CD4-positive, alpha-beta T cell (primary cell): ENCODE data around the gene SCUBE1. TPM values are rescaled to one million over a fixed set of nuclear protein-coding genes. Genes with fewer than 3 reads are reported as not detected.

ENCODE experiments used
- ATAC-seq: fragments of 200-7000 bp; cut with Tn5 transposase; one replicate; pipeline ENCODE4 v1.10.0; 2022; ENCODE audit warnings: mild to moderate bottlenecking; ENCODE audit not compliant: poor library complexity
- CTCF ChIA-PET: fragments of 350-600 bp; sonication (Branson Sonifier 250); formaldehyde crosslinking; loops from one replicate; lab custom pipeline; 2021; ENCODE audit warnings: antibody characterized with exemption, inconsistent platforms; lab: Charles Lee
- POLR2A ChIA-PET: fragments of 350-600 bp; sonication (Branson Sonifier 250); formaldehyde crosslinking; loops from one replicate; lab custom pipeline; 2021; ENCODE audit warnings: antibody characterized with exemption, inconsistent platforms; lab: Charles Lee
- DNase-seq, 14 experiments: peaks; one replicate each; pipeline ENCODE4 v3.0.0-alpha.2; 2013 to 2020; ENCODE audit warnings: mixed read lengths in 2 of 14
- H3K27ac ChIP-seq, 2 donors: one replicate each; pipeline versions ENCODE4 v1.5.1 to v1.7.0; 2013; ENCODE audit warnings: low read length in 2 of 2, low read depth in 1 of 2, mild to moderate bottlenecking in 1 of 2
- H3K27me3 ChIP-seq, 2 experiments: 1 replicate in 1 of 2; 2 replicates in 1 of 2; pipeline versions ENCODE4 v1.6.1 to v1.7.0; 2013; ENCODE audit warnings: low read length in 2 of 2, control low read depth in 1 of 2, mild to moderate bottlenecking in 1 of 2, moderate library complexity in 1 of 2; ENCODE audit not compliant: insufficient read depth in 2 of 2, control insufficient read depth in 1 of 2
- H3K36me3 ChIP-seq: one replicate; pipeline ENCODE4 v1.6.1; 2013; ENCODE audit warnings: low read length, control low read depth; ENCODE audit not compliant: insufficient read depth
- H3K4me1 ChIP-seq: one replicate; pipeline ENCODE4 v1.6.1; 2013; ENCODE audit warnings: low read length, control low read depth; ENCODE audit not compliant: insufficient read depth
- H3K4me3 ChIP-seq: one replicate; pipeline ENCODE4 v1.5.1; 2013; ENCODE audit warnings: mild to moderate bottlenecking, low read length, moderate library complexity
- H3K9me3 ChIP-seq, 2 experiments: 1 replicate in 1 of 2; 2 replicates in 1 of 2; pipeline versions ENCODE4 v1.6.1 to v1.7.0; 2013; ENCODE audit warnings: low read length in 2 of 2, mild to moderate bottlenecking in 2 of 2, control low read depth in 1 of 2, moderate library complexity in 1 of 2; ENCODE audit not compliant: control insufficient read depth in 1 of 2, insufficient read depth in 1 of 2
- H3K27ac Mint-ChIP-seq: one replicate; pipeline ENCODE4 v1.8.0; 2020; ENCODE audit warnings: mixed read lengths
- H3K27me3 Mint-ChIP-seq: one replicate; pipeline ENCODE4 v1.8.0; 2021; ENCODE audit warnings: mixed read lengths
- H3K36me3 Mint-ChIP-seq: one replicate; pipeline ENCODE4 v1.8.0; 2021; ENCODE audit warnings: low read depth, mixed read lengths
- H3K4me1 Mint-ChIP-seq: one replicate; pipeline ENCODE4 v1.8.0; 2021; ENCODE audit warnings: low read depth, mixed read lengths
- H3K4me3 Mint-ChIP-seq: one replicate; pipeline ENCODE4 v1.8.0; 2020; ENCODE audit warnings: mild to moderate bottlenecking, mixed read lengths
- H3K9me3 Mint-ChIP-seq: one replicate; pipeline ENCODE4 v1.8.0; 2020; ENCODE audit warnings: mixed read lengths
- intact Hi-C, 2 experiments: fragments of 100-400 bp; cut with DNase I in 1 of 2; cut with micrococcal nuclease in 1 of 2; formaldehyde crosslinking; loops; one replicate each; pipeline versions ENCODE4 v1.15.1 to v1.9.0; 2023 to 2025; cut with DNase I, micrococcal nuclease
- total RNA-seq, 174 experiments: library from RNA in 2 of 174; stranded (reverse) in 2 of 174; gene quantifications; one replicate each; pipeline ENCODE4 v1.2.3 and lab custom pipeline; 2021 to 2026
- TF ChIP-seq, protein P1 (sequence below): fragments of 200-600 bp; IDR thresholded peaks from one replicate; pipeline ENCODE4 v1.8.0; 2022; ENCODE audit warnings: antibody characterized with exemption, mild to moderate bottlenecking

The SCUBE1 gene
- total RNA-seq, 2 experiments from 2014 or later = not detected

DNA sequence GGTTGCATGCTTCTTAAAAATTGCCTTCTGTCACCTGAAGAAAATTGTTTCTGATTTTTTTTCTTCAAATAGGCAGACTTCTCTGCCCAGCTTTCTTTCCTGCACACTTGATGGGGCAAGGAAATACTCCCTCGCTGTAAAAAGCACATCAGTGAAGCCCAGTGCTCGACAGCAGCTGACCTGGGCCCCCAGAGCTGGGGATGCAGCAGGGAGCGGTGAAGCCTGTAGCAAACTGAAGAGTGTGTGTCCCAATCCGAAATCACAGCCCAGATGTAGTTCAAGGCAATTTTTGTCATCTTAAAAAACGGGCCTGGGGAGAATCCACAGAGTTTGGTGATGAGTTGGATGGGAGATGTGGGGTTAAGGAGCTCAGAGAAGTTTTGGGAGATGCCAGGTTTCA is 41.7 kb upstream of the SCUBE1 start:
- Histone ChIP-seq H3K4me1 (peaks cover 26% of the 10 kb centered on the region), H3K4me3 (no peak overlapping the region), H3K27me3 (peaks cover 13 to 14% of the 10 kb centered on the region in 2 experiments), H3K27ac (no peak overlapping the region), H3K9me3 (no peaks in the 10 kb centered on the region), H3K36me3 (no peaks in the 10 kb centered on the region)
- ATAC-seq (no peak), DNase-seq (no peak)
- Mint-ChIP-seq H3K27me3 (peaks cover 34% of the 10 kb centered on the region), H3K4me1 (peaks cover 4% of the 10 kb centered on the region), H3K4me3 (no peak overlapping the region), H3K27ac (no peak overlapping the region), H3K9me3 (no peaks in the 10 kb centered on the region), H3K36me3 (no peaks in the 10 kb centered on the region)
- CTCF ChIA-PET = interaction anchor here (1.0 kb wide), 1 partner anchor 153 kb away, joined by 4 read pairs; no protein-coding TSS in a partner anchor
- POLR2A ChIA-PET = no interaction called here
- intact Hi-C loops = loop anchor here (1.0 to 5.0 kb wide), 4 partner anchors 113 to 1242 kb away; no protein-coding TSS in a partner anchor
- TF ChIP-seq, protein P1, sequence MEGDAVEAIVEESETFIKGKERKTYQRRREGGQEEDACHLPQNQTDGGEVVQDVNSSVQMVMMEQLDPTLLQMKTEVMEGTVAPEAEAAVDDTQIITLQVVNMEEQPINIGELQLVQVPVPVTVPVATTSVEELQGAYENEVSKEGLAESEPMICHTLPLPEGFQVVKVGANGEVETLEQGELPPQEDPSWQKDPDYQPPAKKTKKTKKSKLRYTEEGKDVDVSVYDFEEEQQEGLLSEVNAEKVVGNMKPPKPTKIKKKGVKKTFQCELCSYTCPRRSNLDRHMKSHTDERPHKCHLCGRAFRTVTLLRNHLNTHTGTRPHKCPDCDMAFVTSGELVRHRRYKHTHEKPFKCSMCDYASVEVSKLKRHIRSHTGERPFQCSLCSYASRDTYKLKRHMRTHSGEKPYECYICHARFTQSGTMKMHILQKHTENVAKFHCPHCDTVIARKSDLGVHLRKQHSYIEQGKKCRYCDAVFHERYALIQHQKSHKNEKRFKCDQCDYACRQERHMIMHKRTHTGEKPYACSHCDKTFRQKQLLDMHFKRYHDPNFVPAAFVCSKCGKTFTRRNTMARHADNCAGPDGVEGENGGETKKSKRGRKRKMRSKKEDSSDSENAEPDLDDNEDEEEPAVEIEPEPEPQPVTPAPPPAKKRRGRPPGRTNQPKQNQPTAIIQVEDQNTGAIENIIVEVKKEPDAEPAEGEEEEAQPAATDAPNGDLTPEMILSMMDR = no peak

DNA sequence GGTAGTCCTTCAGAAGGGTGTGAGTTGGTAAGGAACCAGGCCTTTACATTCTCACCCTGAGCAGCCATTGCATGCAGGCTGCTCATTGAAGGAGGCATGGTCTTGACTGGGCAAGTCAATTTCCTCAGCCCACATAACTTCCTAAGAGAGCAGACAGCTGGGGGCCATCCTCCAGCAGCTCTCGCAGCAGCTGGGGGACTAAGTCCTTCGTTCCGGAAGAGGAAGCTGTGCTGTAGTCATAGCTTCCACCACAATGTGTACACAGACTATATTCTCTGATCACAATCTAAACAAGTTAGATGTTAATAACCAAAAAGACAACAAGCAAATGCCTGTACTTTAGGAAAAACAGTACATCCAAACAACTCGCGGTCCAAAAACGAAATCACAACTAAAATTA is 38.5 kb upstream of the SCUBE1 start:
- Histone ChIP-seq H3K27me3 (peaks cover 4 to 9% of the 10 kb centered on the region in 2 experiments), H3K36me3 (no peaks in the 10 kb centered on the region), H3K27ac (no peak overlapping the region), H3K9me3 (no peaks in the 10 kb centered on the region), H3K4me1 (peaks cover 27% of the 10 kb centered on the region), H3K4me3 (no peak overlapping the region)
- ChIA-PET POLR2A (no interaction called here), CTCF (no interaction called here)
- DNase-seq = peak in 4 of 14 experiments; percentile 6 to 53 (median 38)
- peaks cover 38% of the 10 kb centered on the region for H3K27me3 Mint-ChIP-seq
- intact Hi-C loops = no loop called here
- no peak overlapping the region for H3K27ac Mint-ChIP-seq
- no peak overlapping the region for H3K4me3 Mint-ChIP-seq
- H3K9me3 Mint-ChIP-seq = no peaks in the 10 kb centered on the region
- peak; percentile 33 for ATAC-seq
- H3K36me3 Mint-ChIP-seq = no peaks in the 10 kb centered on the region
- TF ChIP-seq, protein P1 = no peak
- H3K4me1 Mint-ChIP-seq = peaks cover 4% of the 10 kb centered on the region

DNA sequence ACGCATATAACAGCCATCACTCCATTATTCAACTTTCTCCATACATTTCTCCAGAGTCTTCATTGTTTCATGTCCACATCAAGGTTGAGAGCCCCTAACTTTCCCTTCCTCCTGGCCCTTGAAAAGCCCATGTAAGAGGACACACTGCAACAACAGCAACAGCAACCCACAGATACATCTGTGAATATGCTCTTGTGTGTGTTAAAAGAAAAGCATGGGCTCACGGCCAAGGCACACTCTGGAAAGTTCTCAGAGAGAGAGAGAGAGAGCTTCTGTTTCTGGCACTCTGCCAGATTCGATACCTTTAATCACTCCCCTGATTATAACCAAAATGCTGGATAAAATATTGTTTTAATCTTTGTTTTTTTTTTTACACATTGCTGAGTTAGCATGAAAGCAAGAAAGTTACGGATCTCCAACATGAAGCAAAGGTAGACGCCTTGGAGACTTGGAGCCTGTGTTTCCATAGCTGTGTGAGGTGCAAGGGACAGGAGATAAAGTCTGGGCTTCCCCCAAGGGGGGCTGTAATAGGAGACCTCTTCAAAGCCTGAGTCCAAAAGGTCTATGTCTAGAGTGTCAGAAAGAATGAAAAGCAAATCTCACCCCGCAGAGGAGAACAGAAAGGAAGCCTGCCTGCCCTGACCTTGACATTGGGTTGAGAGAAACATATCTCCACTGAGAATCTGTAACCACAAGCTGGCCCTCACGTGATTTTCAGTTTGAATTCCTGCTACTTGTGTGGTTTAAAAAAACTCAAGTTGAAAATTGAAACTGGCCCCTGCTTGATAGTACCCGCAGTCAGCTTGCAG is 34.9 kb upstream of the SCUBE1 start:
- no peak overlapping the region for H3K27ac ChIP-seq
- H3K9me3 Mint-ChIP-seq = peaks cover 2% of the 10 kb centered on the region
- TF ChIP-seq, protein P1 = no peak
- no peaks in the 10 kb centered on the region for H3K36me3 ChIP-seq
- H3K36me3 Mint-ChIP-seq = no peaks in the 10 kb centered on the region
- H3K4me3 ChIP-seq = no peak overlapping the region
- H3K27me3 ChIP-seq = peaks cover 6 to 24% of the 10 kb centered on the region in 2 experiments
- H3K4me3 Mint-ChIP-seq = no peak overlapping the region
- ATAC-seq (no peak), DNase-seq (no peak)
- ChIA-PET CTCF (interaction anchor here (1.3 kb wide), 1 partner anchor 32 kb away, joined by 4 read pairs; no protein-coding TSS in a partner anchor), POLR2A (no interaction called here)
- no peaks in the 10 kb centered on the region for H3K4me1 Mint-ChIP-seq
- peaks cover 42% of the 10 kb centered on the region for H3K27me3 Mint-ChIP-seq
- H3K4me1 ChIP-seq = peaks cover 21% of the 10 kb centered on the region
- H3K9me3 ChIP-seq = peaks cover 3 to 10% of the 10 kb centered on the region in 2 experiments
- H3K27ac Mint-ChIP-seq = no peak overlapping the region
- intact Hi-C loops = no loop called here
